Breast epithelium (tissue), 3 donors: ENCODE measurements around the gene SOS1.

Experiments
- POLR2A ChIP-seq: fragments of 450-650 bp; IDR thresholded peaks from one replicate; pipeline ENCODE4 v1.6.1; 2016; ENCODE audit warnings: antibody characterized with exemption, mild to moderate bottlenecking, moderate library complexity
- POLR2AphosphoS5 ChIP-seq, 3 donors: sonication (generic); formaldehyde crosslinking; IDR thresholded peaks; one replicate each; pipeline ENCODE4 v1.6.1; 2017; ENCODE audit warnings: antibody characterized with exemption in 3 of 3
- TF ChIP-seq, protein P1 (sequence below), 3 donors: fragments of 450-650 bp; IDR thresholded peaks; one replicate each; pipeline ENCODE4 v1.5.1; 2016 to 2017; ENCODE audit warnings: antibody characterized with exemption in 3 of 3, mild to moderate bottlenecking in 3 of 3, moderate library complexity in 3 of 3

GRCh38 chr2:38981003-38981669, 139.7 kb downstream of the SOS1 start:
- TF ChIP-seq, protein P1, sequence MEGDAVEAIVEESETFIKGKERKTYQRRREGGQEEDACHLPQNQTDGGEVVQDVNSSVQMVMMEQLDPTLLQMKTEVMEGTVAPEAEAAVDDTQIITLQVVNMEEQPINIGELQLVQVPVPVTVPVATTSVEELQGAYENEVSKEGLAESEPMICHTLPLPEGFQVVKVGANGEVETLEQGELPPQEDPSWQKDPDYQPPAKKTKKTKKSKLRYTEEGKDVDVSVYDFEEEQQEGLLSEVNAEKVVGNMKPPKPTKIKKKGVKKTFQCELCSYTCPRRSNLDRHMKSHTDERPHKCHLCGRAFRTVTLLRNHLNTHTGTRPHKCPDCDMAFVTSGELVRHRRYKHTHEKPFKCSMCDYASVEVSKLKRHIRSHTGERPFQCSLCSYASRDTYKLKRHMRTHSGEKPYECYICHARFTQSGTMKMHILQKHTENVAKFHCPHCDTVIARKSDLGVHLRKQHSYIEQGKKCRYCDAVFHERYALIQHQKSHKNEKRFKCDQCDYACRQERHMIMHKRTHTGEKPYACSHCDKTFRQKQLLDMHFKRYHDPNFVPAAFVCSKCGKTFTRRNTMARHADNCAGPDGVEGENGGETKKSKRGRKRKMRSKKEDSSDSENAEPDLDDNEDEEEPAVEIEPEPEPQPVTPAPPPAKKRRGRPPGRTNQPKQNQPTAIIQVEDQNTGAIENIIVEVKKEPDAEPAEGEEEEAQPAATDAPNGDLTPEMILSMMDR (IDR thresholded peaks at IDR 0.05): no peak
- TF ChIP-seq POLR2A: no peak
- TF ChIP-seq POLR2AphosphoS5 (IDR thresholded peaks at IDR 0.05): no peak
